HG03575 (cell line): Measurements from ENCODE around the gene RNASET2.
"Not testable (repeated sequence)": the region's sequence is repeated elsewhere in the genome, so short reads cannot be mapped to it uniquely, and the experiment has no call there.

Experiments
- ATAC-seq: cut with Tn5 transposase; IDR thresholded peaks from one replicate; pipeline ENCODE4 v1.9.1; 2021; ENCODE audit not compliant: unreplicated experiment, insufficient number of reproducible peaks, low FRiP score; ENCODE audit errors: extremely low read depth

RNASET2 gene

GRCh38 chr6:166908811-166909210, 47.5 kb downstream of the RNASET2 start:
- ATAC-seq = no peak

DNA sequence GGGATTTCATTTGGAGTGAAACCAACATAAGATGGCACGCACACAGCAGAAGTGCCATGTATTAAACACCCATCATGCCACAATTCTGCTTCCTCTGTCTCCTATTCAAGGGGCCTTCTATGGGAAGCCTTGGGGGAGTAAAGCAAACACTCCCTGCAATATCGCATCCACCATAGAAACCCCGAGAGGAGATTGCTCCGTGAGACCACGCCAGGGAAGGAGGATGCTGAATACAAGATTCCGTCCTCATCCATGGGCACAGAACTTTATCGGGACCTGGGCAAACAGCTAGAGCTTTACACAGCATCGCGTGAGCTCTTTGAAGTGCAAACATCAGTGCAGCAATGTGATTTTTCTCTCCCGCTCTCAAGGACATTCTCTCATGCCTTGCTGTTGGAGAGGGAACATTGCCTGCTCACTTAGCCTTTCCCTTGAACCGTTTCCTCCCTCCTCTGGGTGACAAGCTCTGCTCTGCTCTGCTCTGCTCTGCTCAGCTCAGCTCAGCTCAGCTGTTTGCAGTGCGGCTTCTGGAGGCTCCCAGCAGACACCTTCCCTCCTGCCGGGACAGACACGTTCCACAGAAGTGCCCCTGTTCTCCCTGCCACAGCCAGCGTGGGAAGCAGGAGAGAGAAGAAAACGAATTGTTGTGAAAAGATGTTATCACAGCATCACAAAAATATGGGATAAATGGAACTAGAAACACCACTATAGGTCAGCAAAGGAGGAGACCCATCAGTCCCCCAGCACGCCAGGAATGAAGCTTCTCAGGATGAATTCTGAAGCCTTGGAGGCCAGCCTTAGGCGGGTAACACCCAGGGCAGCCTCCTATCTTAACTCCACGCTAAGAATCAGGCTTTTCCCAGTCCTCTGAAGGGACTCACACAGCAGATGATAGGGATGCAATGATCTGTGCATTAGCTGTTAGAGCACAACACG, 48.2 kb downstream of the RNASET2 start:
- ATAC-seq = no peak

DNA sequence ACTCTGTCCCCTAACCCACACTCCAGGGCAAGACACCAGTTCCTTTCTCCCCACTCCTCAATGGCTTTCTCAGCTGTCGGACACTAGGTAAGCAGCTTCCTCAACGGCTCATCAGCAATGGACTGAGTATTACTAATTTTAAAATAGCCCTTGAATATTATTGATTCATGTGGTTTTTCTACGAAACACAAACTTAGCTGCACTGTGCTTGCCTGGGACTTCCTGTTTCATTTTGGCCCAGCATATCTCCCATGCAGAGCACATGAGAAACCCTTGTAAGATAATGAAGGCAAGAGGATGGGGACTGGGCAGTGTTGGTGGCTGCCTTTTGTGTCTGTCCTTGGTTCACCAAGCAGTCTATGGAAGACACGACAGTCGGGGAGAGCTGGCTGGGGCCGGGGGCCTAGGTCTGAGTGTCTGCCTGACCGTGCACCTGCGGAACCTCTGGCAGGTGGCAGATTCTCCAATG, 48.9 kb downstream of the RNASET2 start:
- ATAC-seq = peak; percentile 73

GRCh38 chr6:166906376-166907044, 49.8 kb downstream of the RNASET2 start:
- no peak for ATAC-seq

- no peak for ATAC-seq
Observed at GRCh38 chr6:166905505-166906134, 50.7 kb downstream of the RNASET2 start.

DNA sequence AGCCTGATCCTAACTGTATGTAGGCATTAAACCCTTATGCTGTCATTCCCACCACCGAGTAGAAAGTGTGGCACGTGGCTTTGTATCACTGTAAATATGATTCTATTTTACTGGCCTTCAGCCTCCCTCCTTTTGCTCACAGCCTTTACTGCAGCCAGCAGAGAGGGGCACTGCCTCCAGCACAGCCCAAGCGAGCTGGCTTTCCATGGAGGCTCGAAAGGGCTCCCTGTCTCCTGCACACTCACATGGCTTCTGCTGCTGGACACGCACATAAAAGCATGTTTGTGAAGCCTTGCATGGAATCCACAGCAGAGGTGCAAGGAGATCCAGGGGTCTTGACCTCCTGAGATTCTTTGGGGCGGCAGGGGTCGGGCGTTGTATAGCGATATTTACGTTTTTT, 51.3 kb downstream of the RNASET2 start:
- no peak for ATAC-seq

GRCh38 chr6:166904101-166904746, 52.1 kb downstream of the RNASET2 start:
- ATAC-seq = no peak

- no peak for ATAC-seq
Observed at GRCh38 chr6:166903500-166903899, 52.9 kb downstream of the RNASET2 start.

- ATAC-seq = no peak
Observed at GRCh38 chr6:166903027-166903426, 53.3 kb downstream of the RNASET2 start.

GRCh38 chr6:166902211-166902755, 54.1 kb downstream of the RNASET2 start:
- ATAC-seq = no peak

DNA sequence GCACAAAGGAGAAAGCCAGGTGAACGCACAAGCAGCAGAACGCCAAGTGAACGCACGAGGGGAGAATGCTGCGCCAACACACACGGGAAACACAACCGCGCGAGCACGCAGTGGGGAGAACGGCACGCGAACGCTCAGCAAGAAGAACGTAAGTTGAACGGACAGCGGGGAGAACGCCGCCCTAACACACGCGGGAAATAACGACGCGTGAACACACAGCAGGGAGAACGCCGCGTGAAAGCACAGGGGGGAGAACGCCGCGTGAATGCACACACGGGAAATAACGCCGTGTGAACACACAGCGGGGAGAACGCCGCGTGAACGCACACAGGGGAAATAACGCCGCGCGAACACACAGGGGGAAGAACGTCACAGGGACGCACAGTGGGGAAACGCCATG, 54.7 kb downstream of the RNASET2 start:
- no peak for ATAC-seq

DNA sequence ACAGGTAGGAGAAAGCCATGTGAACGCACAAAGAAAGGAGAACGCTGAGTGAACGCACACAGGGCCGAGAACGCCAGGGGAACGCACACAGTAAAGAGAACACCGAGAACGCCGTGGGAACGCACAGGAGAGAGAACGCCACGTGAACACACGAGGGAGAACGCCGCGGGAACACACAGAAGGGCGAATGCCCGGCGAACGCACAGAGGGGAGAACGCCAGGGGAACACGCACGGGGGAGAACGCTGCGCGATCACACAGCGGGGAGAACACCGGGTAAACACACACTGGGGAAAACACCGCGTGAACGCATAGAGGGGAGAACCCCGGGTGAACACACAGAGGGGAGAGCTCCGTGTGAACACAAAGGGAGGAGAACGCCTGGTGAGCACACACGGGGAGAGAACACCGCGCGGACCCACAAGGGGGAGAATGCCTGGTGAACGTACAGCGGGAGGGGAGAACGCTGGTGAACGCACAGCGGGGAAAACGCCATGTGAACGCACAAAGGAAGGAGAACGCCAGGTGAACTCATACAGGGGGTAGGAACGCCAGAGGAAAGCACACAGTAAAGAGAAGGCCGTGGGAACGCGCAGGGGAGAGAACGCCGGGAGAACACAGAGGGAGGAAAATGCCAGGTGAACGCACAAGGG, 55.3 kb downstream of the RNASET2 start:
- no peak for ATAC-seq

GRCh38 chr6:166900130-166900708, 56.1 kb downstream of the RNASET2 start:
- ATAC-seq = no peak

- no peak for ATAC-seq
Observed at GRCh38 chr6:166898910-166899309, 57.4 kb downstream of the RNASET2 start.

GRCh38 chr6:166894614-166895013, 61.7 kb downstream of the RNASET2 start:
- ATAC-seq = not testable (repeated sequence)

DNA sequence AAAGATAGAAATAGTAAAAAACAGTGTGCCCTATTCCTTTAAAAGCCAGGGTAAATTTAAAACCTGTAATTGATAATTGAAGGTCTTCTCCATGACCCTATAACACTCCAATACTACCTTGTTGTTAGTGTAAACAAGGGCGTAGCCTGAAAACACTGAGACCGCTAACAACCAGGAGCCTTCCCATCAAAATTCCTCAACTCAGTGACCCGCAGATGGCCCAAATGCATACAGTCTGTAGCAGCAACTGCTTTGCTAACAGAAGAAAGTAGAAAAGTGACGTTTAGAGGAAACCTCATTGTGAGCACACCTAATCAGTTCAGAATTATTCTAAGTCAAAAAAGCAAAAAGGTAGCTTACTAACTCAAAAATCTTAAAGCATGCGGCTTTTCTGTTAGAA, 63.9 kb downstream of the RNASET2 start:
- ATAC-seq = not testable (repeated sequence)

DNA sequence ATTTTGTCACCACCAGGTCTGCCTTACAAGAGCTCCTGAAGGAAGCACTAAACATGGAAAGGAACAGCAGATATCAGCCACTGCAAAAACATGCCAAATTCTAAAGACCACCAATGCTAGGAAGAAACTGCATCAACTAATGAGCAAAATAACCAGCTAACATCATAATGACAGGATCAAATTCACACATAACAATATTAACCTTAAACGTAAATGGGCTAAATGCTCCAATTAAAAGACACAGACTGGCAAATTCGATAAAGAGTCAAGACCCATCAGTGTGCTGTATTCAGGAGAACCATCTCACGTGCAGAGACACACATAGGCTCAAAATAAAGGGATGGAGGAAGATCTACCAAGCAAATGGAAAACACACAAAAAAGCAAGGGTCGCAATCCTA, 69.6 kb downstream of the RNASET2 start:
- not testable (repeated sequence) for ATAC-seq

- not testable (repeated sequence) for ATAC-seq
Observed at GRCh38 chr6:166884958-166885357, 71.4 kb downstream of the RNASET2 start.
